Liver (tissue), 4 donors: ENCODE measurements around the gene CSRP1. TPM values are rescaled to one million over a fixed set of nuclear protein-coding genes. Genes with fewer than 3 reads are reported as not detected.

Source experiments
- polyA plus RNA-seq, 2 donors: library from polyadenylated mRNA; stranded (reverse) in 1 of 2; unstranded in 1 of 2; fragments of 200-250 nt in 1 of 2; fragments of >200 nt in 1 of 2; fragmentation: Nextera tagmentation in 1 of 2; extraction: Ambion mirVana in 1 of 2; gene quantifications; one replicate each; pipeline versions ENCODE4 v1.2.1 to v1.2.3, GENCODE V29; 2013 to 2015
- total RNA-seq, 2 donors: library from RNA; depleted of rRNA; stranded (reverse); fragments of >200 nt; gene quantifications; one replicate each; pipeline ENCODE4 v1.2.3, GENCODE V29; 2014
- donor health status: healthy.
- donor health status: healthy.
- donor health status: healthy.

CSRP1 gene
- total and polyA plus RNA-seq, 4 donors, result 42.7 to 96.9 (median 68.3) TPM

Other genes starting within 250 kb of the CSRP1 start
- not detected for gene PKP1, start 223.6 kb downstream of the CSRP1 start, total RNA-seq
- under 1 TPM in 1 of 2 donors, not detected in 1; 0.01 TPM for gene PKP1, start 223.6 kb downstream of the CSRP1 start, polyA plus RNA-seq
- under 1 TPM; 0.17 to 0.28 TPM for gene TNNT2, start 129.4 kb downstream of the CSRP1 start, total RNA-seq
- under 1 TPM in 1 of 2 donors, not detected in 1; 0.25 TPM for gene TNNT2, start 129.4 kb downstream of the CSRP1 start, polyA plus RNA-seq
- 1 to 10 TPM; 3.4 to 4.6 TPM for gene LAD1, start 107.8 kb downstream of the CSRP1 start, total RNA-seq
- 10 to 100 TPM; 12.5 to 13.7 TPM for gene LAD1, start 107.8 kb downstream of the CSRP1 start, polyA plus RNA-seq
- under 1 TPM in 1 of 2 donors, not detected in 1; 0.75 TPM for gene TNNI1, start 85.4 kb downstream of the CSRP1 start, total RNA-seq
- gene TNNI1, start 85.4 kb downstream of the CSRP1 start, polyA plus RNA-seq, result under 1 TPM; 0.01 to 0.46 TPM
- 1 to 10 TPM in 1 of 2 donors, under 1 TPM in 1; 0.67 to 1.4 TPM for gene PHLDA3, start 37.9 kb downstream of the CSRP1 start, total RNA-seq
- gene PHLDA3, start 37.9 kb downstream of the CSRP1 start, polyA plus RNA-seq, result 1 to 10 TPM in 1 of 2 donors, under 1 TPM in 1; 0.36 to 2.2 TPM
- gene NAV1, start 32.0 kb upstream of the CSRP1 start, total RNA-seq, result 1 to 10 TPM; 1.2 to 2.0 TPM
- 1 to 10 TPM; 1.1 to 1.4 TPM for gene NAV1, start 32.0 kb upstream of the CSRP1 start, polyA plus RNA-seq